HG03520 (cell line): ENCODE data around the gene GRK1.
A peak's percentile ranks its signal among the peaks of the same experiment; 100 is the strongest.
"Not testable (repeated sequence)": the region's sequence is repeated elsewhere in the genome, so short reads cannot be mapped to it uniquely, and the experiment has no call there.

Source experiments
- ATAC-seq: cut with Tn5 transposase; IDR thresholded peaks from one replicate; pipeline ENCODE4 v1.9.1; 2021; ENCODE audit warnings: mild to moderate bottlenecking, moderate library complexity; ENCODE audit not compliant: unreplicated experiment

Gene GRK1

DNA sequence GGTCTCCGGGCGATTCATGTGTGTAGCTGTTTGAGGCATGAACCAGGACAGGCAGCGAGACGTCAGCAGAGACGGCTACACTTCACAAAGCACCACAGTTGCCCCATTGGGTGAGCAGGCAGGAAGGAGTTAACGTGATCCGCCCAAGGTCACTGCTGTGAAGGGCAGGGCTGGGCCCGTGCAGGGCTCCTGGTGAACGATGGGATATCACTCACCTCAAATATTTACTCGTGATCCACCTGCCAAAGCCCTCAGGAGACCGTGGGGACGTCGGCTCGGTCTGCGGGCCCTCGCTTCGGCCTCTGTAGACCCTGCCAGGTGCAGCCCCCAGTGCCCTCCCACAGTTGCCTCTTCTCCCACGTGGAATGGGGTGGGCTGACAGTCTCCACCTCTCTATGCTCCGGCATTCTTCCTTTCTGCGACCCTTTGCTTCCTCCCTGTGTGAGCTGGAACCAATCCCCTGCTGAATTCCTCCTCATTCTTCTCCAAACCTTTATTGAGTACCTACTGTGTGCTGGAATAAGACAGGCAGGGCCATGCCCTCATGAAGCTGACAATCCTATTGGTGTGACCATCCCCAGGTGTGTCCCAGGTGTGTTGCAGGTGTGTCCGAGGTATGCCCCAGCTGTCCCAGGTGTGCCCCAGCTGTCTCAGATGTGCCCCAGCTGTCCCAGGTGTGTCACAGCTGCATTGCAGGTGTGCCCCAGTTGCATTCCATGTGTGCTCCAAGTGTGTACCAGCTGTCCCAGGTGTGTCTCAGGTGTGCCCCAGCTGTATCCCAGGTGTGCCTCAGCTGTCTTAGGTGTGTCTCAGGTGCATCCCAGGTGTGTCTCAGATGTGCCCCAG, 2.0 kb upstream of the GRK1 start:
- no peak for ATAC-seq

DNA sequence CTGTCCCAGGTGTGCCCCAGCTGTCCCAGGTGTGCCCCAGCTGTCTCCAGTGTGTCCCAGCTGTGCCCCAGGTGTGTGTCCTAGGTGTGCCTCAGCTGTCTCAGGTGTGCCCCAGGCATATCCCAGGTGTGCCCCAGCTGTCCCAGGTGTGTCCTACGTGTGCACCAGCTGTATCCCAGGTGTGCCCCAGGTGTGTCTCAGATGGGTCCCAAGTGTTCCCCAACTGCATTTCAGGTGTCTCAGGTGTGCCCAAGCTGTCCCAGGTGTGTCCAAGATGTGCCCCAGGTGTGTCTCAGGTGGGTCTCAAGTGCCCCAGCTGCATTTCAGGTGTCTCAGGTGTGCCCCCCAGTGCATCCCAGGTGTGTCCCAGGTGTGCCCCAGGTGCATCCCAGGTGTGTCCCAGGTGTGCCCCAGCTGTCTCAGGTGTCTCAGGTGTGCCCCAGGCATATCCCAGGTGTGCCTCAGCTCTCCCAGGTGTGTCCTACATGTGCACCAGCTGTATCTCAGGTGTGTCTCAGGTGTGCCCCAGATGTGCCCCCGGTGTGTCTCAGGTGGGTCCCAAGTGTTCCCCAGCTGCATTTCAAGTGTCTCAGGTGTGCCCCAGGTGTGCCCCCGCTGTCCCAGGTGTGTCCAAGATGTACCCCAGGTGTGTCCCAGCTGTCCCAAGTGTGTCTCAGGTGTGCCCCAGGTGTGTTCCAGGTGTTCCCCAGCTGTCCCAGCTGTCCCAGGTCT, 1.3 kb upstream of the GRK1 start:
- no peak for ATAC-seq

DNA sequence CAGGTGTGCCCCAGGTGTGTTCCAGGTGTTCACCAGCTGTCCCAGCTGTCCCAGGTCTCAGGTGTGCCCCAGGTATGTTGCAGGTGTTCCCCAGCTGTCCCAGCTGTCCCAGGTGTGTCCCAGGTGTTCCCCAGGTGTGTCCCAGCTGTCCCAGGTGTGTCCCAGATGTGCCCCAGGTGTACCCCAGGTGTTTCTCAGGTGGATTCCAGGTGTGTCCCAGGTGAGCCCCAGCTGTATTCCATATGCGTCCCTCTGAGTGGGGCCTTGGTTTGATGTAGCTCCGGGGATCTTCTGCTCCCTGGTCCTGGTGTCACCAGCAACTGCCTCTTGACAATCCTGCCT, 719 bp upstream of the GRK1 start:
- no peak for ATAC-seq

DNA sequence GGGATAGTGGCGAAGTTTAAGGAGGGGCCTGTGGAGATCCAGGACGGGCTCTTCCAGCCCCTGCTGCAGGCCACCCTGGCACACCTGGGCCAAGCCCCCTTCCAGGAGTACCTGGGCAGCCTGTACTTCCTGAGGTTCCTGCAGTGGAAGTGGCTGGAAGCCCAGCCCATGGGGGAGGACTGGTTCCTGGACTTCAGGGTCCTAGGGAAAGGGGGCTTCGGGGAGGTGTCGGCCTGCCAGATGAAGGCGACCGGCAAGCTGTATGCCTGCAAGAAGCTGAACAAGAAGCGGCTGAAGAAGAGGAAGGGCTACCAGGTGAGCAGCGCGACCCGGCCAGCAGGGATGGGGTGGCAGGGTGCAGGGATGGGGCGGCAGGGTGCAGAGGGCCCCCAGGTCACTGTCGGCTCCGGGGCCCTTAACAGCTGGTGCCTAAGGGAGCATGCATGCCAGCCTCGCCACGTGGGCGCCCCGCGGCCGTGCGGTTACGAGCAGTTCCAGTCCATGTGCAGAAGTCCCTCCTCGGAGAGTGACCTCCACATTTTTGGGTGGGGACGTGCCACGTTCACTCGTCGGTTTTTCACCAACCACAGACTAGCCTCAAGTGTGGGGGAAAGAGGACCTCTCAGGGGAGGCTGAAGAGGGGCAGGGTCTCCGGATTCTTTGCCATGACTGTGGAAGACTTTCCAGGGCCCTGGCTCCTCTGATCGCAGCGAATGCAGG, 912 bp downstream of the GRK1 start:
- no peak for ATAC-seq

DNA sequence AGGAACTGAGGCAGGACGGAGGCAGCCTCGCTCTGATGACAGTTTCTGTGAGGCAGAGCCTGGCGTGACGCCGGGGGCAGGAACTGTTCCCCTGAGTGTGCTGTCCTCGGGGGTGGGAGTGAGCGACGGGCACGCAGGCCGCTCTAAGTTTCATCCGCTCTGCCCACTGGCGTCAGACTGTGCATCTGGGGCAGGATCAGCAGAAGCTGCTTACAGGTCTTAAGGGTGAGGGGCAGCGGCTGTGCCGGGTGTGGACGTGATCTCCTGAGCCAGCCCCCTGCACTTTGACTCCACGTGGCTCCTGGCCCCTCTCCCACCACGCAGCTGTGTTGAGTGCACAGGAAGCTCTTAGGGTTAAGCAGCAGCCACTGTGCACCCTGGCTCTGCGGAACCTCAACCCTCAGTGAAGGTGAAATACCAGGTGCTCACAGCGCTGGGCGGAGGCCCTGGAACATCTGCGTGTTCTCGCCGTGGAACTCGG, 1.5 kb downstream of the GRK1 start:
- ATAC-seq, result no peak

DNA sequence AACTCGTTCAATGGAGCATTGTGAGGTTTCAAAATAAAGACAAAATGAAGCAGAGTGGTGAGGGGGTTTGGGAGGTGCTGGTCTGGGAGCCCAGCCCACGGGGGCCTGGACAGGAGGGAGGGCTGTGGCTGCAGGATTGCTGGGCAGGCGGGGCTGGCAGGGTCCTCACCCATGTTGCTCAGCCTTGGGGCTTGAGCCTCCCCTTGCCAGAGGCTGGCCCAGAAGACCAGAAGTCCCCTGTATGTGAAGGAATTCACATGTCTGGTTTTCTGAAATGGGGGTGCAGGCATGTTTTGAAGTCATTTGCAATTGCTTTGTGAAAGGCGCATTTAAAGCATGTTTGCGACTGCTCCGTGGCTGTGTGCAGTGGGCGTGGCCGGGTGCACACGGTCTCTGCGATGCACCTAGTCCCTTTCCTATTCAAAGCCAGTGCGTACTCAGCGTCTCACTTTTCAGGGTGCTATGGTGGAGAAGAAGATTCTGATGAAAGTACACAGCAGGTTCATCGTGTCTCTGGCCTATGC, 2.3 kb downstream of the GRK1 start:
- ATAC-seq, result no peak

DNA sequence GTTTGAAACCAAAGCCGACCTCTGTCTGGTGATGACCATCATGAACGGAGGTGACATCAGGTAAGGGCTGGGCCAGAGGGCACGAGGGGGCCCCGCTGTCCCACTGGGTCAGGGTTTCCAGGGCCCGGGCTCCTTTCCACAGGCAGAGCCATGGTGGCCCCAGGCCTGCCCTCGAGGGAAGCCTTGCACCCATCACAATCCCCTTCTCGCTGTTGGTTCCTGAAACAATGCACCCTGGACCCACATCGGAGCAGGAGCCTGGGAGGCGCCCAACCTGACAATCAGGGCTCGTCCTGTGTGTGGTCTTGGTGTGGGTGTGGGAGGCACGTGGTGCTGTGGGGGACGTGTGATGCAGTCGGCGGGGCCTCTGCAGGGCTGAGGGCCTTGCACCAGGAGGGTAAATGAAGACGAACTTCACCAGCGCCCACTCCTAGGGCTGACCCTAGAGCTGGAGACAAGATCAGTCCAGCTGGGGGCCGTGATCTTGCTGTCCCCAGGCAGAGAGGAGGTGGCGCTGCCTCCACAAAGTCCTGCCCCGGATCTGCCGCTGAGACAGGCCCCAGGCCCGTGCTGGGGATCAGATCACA, 2.8 kb downstream of the GRK1 start:
- no peak for ATAC-seq

DNA sequence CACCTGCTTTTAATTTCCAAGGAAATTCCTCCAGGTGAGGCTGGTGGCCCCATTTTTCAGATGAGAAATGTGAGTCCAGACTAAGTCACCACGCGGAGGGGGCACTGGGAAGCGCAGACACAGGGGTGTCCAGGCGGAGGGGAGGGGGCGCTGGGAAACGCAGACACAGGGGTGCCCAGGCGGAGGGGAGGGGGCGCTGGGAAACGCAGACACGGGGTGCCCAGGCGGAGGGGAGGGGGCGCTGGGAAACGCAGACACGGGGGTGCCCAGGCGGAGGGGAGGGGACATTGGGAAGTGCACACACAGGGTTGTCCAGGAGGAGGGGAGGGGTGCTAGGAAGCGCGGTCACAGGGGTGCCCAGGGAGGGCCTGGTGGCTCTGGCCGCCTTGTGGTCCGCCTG, 3.5 kb downstream of the GRK1 start:
- ATAC-seq, result no peak

DNA sequence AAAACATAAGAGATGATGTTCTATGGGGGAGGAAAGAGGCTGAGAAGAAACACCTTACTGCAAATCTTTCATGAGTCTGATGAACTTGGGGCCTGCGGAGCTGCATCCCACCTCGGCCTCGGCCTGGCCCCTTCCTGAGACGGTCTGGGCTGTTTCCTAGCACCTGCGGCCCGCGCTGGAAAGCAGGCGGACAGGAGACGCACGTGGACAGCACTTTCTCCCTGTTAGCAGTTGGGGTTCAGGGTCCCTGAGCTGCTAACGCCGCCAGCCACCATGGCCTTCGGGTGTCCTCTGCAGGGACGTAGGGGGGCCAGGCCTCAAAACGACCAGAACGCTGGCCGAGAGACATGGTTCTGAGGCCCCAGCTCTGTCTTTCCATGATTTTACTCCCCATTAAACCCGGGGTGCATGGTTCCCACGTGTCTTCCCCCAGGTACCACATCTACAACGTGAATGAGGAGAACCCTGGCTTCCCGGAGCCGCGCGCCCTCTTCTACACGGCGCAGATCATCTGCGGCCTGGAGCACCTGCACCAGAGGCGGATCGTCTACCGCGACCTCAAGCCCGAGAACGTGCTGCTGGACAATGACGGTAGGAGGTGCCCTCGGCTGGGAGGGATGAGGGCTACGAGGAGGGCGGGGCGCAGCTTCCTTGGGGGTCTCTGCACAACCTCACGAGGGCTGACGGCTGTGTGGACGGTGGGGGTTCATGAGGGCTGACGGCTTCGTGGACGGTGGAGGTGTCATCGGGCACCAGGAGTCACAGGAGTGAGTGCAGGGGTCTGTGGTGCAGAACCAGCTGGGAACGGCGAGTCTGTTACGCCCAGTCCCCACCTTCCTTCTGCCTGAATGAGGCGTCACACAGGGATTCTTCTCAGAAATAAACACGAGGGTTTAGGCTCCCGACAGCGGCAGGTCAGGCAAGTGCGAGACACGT, 4.3 kb downstream of the GRK1 start:
- no peak for ATAC-seq

DNA sequence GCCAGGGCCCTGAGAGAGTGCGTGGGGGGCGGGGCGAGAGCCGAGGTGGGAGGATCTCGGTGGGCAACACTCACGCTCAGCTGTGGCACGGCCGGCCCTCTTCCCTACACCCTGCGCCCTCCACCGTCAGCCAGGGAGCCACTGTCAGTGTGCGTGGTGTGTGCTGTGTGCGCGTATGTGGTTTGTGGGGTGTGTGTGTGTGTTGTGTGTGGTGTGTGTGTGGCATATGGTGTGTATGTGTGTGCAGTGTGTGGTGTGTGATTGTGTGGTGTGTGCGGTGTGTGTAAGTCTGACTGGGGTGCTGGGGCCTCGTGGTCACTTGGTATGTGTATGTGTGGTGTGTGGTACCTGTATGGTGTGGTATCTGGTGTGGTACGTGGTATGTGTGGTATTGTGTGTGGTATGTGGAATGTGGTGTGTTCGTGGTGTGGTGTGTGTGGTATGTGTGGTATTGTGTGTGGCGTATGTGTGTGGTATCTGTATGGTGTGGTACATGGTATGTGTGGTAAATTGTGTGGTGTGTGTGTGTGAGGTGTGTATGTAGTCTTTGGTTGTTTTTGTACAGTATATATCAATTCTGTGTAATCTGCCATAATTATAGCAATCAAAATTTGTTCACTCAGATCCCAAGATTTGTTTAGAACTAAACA, 5.1 kb downstream of the GRK1 start:
- no peak for ATAC-seq

DNA sequence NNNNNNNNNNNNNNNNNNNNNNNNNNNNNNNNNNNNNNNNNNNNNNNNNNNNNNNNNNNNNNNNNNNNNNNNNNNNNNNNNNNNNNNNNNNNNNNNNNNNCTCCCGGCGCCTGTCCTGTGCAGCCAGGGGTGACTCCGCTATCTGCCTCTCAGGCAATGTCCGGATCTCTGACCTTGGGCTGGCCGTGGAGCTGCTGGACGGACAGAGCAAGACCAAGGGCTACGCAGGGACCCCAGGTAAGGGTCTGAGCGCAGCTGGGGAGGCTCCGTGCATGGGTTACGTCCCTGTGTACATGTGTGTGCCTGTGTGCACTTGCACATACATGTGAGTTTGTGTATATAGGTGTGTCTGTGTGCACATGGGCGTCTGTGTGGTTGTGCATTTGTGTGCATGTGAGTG, 55.9 kb downstream of the GRK1 start:
- no peak for ATAC-seq

DNA sequence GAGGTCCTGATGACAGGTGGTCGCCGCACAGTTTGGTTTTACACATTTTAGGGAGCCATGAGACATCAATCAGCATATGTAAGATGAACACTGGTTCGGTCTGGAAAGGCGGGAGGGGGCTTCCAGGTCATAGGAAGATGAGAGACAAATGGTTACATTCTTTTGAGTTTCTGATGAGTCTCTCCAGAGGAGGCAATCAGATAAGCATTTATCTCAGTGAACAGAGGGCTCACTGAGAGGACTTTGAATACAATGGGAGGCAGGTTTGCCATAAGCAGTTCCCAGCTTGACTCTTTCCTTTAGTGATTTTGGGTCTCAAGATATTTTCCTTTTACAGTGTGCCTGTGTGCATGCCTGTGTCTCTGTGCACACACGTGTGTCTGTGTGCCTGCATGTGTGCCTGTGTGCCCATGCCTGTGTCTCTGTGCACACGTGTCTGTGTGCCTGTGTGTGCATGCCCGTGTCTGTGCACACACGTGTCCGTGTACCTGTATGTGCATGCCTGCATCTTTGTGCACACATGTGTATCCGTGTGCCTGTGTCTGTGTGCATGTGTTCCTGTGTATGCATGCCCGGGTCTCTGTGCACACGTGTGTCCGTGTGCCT, 56.5 kb downstream of the GRK1 start:
- ATAC-seq, result no peak

DNA sequence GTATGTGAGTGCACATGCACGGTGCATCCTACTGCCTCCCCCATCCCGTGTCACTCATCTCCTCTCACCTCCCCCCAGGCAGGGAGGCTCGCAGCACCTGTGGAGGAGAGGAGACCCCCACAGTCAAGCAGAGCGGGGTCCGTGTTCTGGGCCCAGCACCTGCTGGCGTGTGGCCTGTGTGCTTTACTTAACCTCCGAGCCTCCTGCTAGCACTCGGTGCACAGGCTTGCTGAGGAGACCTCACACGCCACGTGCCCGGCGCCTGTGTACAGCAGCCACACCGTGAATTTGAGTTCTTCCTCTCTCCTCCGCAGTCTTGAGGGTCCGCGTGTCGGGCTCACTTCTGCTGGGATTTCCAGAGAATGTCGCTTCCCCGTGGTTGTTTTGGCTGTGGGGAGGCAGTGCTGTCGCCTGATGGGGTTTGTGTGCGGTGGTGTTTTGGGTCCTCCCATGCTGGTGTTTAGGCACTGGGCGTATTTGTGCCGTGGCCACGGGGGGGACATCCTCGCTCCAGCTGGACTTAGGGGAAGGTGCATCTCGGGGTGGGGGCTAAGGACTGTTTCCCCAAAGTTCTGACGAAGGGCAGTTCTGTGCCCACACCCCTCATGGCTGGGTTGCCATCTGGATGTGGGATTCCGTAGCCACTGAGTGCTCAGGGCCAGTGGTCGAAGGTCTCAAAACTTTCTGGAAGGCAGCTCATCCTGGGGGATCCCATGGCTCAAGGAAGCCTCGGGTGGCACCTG, 57.2 kb downstream of the GRK1 start:
- ATAC-seq, result no peak

DNA sequence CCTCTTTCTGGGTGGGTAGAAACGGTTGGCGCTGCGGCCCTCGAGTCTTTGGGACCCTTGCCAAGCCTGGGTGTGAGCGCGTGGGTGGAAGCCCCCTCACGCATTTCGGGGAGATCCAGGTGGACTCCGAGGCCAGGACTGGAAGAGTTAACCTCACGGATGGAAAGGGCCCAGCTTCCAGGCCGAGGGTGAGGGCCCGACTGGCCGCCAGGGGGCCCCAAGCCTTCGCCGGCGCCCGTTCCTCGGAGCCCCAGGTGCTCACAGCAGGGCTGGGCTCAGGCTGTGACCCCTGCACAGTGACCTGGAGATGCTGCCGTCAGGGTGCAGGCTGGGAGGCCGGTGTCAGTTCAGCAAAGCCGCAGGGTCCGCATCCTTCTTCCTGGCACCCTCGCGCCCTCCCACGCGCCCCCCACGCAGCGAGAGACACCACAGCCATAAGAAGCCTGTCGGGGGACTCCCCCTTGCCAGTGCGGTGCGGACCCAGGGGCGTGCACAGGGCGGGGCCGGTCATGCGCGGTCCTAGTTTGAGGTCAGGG, 57.8 kb downstream of the GRK1 start:
- peak; percentile 81 for ATAC-seq

DNA sequence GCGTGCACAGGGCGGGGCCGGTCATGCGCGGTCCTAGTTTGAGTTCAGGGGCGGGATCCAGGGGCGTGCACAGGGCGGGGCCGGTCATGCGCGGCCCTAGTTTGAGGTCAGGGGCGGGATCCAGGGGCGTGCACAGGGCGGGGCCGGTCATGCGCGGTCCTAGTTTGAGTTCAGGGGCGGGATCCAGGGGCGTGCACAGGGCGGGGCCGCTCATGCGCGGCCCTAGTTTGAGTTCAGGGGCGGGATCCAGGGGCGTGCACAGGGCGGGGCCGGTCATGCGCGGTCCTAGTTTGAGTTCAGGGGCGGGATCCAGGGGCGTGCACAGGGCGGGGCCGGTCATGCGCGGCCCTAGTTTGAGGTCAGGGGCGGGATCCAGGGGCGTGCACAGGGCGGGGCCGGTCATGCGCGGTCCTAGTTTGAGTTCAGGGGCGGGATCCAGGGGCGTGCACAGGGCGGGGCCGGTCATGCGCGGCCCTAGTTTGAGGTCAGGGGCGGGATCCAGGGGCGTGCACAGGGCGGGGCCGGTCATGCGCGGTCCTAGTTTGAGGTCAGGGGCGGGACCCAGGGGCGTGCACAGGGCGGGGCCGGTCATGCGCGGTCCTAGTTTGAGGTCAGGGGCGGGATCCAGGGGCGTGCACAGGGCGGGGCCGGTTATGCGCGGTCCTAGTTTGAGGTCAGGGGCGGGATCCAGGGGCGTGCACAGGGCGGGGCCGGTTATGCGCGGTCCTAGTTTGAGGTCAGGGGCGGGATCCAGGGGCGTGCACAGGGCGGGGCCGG, 58.5 kb downstream of the GRK1 start:
- not testable (repeated sequence) for ATAC-seq

DNA sequence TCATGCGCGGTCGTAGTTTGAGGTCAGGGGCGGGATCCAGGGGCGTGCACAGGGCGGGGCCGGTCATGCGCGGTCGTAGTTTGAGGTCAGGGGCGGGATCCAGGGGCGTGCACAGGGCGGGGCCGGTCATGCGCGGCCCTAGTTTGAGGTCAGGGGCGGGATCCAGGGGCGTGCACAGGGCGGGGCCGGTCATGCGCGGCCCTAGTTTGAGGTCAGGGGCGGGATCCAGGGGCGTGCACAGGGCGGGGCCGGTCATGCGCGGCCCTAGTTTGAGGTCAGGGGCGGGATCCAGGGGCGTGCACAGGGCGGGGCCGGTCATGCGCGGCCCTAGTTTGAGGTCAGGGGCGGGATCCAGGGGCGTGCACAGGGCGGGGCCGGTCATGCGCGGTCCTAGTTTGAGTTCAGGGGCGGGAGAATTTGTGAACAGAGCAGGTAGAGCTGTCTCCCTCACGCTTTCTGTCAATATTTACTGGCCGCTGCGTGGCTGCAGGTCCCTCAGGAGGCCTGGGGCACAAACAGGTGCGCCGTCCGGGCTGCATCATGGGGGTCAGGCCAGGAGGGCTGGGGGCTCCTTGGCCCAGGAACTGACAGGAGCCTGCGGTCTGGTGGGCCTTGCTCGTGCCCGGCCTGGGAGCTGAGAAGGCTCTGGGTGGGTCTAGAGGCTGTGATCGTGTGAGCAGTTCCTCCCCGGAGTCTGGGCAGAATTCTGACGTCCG, 59.2 kb downstream of the GRK1 start:
- ATAC-seq, result not testable (repeated sequence)

DNA sequence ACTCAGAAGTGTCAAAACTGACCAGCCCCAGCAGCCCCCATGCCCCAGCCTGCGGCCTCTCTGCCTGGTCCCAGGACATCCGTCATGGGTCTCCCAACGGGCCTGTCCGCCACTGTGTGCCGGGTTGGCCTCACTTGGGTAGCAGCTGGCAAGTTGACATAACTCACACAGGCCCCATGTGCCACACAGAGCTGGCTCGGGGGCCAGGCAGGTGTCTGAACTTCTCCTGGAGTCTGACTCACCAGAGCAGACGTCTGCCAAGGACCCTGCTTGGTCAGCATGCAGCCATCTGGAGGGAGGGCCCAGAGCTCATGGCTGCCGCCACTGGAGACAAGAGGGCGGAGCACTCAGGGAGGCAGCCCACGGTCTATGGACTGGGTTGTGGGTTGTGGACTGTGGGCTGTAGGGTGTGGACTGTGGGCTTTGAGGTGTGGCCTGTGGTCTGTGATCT, 60.0 kb downstream of the GRK1 start:
- ATAC-seq, result no peak
